ENCODE results near the gene ZYG11B. TPM values are rescaled to one million over a fixed set of nuclear protein-coding genes. Genes with fewer than 3 reads are reported as not detected.

ZYG11B gene
- polyA plus RNA-seq, 1 experiment = 26.1 TPM

DNA sequence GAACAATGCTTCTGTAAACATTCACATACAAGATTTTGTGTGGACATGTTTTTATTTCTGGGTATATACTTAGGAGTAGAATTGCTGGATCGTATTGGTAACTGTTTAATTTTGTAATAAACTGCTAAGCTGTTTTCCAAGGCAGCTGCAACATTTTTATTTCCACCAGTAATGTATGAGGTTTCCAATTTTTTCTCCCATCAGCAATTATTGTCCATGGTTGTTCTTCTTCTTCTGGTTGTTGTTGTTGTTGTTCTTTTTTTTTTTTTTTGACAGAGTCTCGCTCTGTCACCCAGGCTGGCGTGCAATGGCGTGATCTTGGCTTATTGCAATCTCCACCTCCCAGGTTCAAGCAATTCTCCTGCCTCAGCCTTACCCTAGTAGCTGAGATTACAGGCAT is 26.9 kb downstream of the ZYG11B start:
- Histone ChIP-seq H3K27me3 (ENCODE audit: control insufficient read depth, insufficient read depth, low read length) (no peaks in the 10 kb centered on the region), H3K9me3 (ENCODE audit: control insufficient read depth, insufficient read depth, low read length) (no peaks in the 10 kb centered on the region), H3K27ac (ENCODE audit: low read depth, low read length) (no peak overlapping the region), H3K4me3 (ENCODE audit: low read depth, low read length) (no peak overlapping the region)
- DNase-seq (ENCODE audit: low read depth, low spot score) = no peak
- POLR2A ChIA-PET = no interaction called here
- CTCF ChIA-PET = no interaction called here
- no peak for TF ChIP-seq CTCF (IDR thresholded peaks at IDR 0.05; ENCODE audit: low read depth, low read length)

DNA sequence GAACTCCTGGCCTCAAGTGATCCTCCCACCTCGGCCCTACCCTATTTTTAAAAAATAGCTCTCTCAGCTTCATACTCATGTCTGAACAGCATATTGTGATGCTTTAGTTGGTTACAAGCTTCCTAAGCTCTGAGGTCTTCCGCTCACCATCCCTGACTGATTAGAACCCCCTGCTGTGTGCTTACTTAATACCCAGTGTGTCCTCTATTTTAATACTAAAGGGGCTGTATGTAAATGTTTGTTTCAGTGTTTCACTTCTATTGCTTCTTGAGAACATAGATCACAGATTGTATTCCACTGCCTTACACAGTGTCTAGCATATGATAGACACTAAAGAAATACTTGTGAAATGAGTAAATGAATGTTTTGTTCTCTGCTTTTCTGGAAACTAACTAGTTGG is 29.8 kb downstream of the ZYG11B start:
- DNase-seq (ENCODE audit: low read depth, low spot score) = no peak
- ChIA-PET CTCF (no interaction called here), POLR2A (no interaction called here)

DNA sequence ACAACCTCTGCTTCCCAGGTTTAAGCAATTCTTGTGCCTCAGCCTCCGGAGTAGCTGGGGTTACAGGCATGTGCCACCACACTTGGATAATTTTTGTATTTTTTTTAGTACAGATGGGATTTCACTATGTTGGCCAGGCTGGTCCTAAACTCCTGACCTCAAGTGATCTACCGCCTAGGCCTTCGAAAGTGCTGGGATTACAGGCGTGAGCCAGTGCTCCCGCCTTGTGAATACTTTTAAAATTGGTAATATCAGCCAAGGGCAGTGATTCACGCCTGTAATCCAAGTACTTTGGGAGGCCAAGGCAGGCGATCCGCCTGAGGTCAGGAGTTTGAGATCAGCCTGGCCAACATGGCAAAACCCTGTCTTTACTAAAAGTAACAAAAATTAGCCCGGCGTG is 33.7 kb downstream of the ZYG11B start:
- Histone ChIP-seq H3K27me3 (ENCODE audit: control insufficient read depth, insufficient read depth, low read length) (no peaks in the 10 kb centered on the region), H3K9me3 (ENCODE audit: control insufficient read depth, insufficient read depth, low read length) (no peaks in the 10 kb centered on the region), H3K27ac (ENCODE audit: low read depth, low read length) (no peak overlapping the region), H3K4me3 (ENCODE audit: low read depth, low read length) (no peak overlapping the region)
- ChIA-PET POLR2A (no interaction called here), CTCF (interaction anchor here (0.6 kb wide), 1 partner anchor 466 kb away, joined by 3 read pairs; no protein-coding TSS in a partner anchor)
- no peak for DNase-seq (ENCODE audit: low read depth, low spot score)
- no peak for TF ChIP-seq CTCF (IDR thresholded peaks at IDR 0.05; ENCODE audit: low read depth, low read length)

More for the DNA sequence above, 29.8 kb downstream of the ZYG11B start:
- Histone ChIP-seq H3K27me3 (ENCODE audit: control insufficient read depth, insufficient read depth, low read length) (no peaks in the 10 kb centered on the region), H3K9me3 (ENCODE audit: control insufficient read depth, insufficient read depth, low read length) (no peaks in the 10 kb centered on the region), H3K27ac (ENCODE audit: low read depth, low read length) (no peak overlapping the region), H3K4me3 (ENCODE audit: low read depth, low read length) (no peak overlapping the region)
- TF ChIP-seq CTCF (IDR thresholded peaks at IDR 0.05; ENCODE audit: low read depth, low read length) = no peak

- TF ChIP-seq CTCF (IDR thresholded peaks at IDR 0.05; ENCODE audit: low read depth, low read length) = no peak
- H3K27ac ChIP-seq (ENCODE audit: low read depth, low read length) = no peak overlapping the region
- H3K9me3 ChIP-seq (ENCODE audit: control insufficient read depth, insufficient read depth, low read length) = no peaks in the 10 kb centered on the region
- ChIA-PET CTCF (no interaction called here), POLR2A (no interaction called here)
- no peak overlapping the region for H3K4me3 ChIP-seq (ENCODE audit: low read depth, low read length)
- H3K27me3 ChIP-seq (ENCODE audit: control insufficient read depth, insufficient read depth, low read length) = no peaks in the 10 kb centered on the region
- DNase-seq (ENCODE audit: low read depth, low spot score) = no peak
These were observed 41.5 kb downstream of the ZYG11B start for GRCh38 chr1:52767596-52768280.

DNA sequence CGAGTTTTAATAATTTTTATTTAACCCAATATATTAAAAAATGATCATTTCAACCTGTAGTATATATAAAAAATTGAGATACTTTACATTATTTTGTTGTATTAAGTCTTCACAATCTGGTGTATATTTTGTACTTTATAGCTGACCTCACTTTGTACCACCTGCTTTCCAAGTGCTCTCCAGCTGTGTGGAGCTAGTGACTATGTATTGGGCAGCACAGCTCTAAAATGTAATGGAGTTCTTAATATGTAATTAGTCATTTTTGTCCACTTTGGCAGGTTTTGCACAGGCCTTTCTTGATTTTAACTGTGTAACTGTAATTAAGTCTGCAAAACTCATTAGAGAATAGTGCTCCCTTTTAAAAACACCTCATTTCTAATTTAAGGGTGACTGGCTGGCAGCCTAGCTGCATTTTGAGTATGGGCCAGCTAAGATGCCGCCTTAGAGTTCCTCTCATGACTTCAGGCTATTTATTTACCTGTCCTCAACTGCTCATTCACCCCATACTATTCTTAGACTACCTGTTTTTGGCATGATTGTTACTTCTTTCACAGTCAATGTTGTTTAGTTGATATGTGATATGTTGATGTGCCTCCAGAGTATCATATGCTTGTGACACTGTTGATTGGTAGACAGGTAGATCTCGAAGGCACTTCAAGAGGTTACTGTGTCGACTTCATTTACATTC is 43.2 kb downstream of the ZYG11B start:
- Histone ChIP-seq H3K9me3 (ENCODE audit: control insufficient read depth, insufficient read depth, low read length) (no peaks in the 10 kb centered on the region), H3K4me3 (ENCODE audit: low read depth, low read length) (no peak overlapping the region), H3K27ac (ENCODE audit: low read depth, low read length) (no peak overlapping the region), H3K27me3 (ENCODE audit: control insufficient read depth, insufficient read depth, low read length) (no peaks in the 10 kb centered on the region)
- ChIA-PET CTCF (no interaction called here), POLR2A (no interaction called here)
- no peak for TF ChIP-seq CTCF (IDR thresholded peaks at IDR 0.05; ENCODE audit: low read depth, low read length)
- no peak for DNase-seq (ENCODE audit: low read depth, low spot score)

Data from AG04450 (cell line).